Measurements from ENCODE around the gene GCNT1.

GCNT1 gene

DNA sequence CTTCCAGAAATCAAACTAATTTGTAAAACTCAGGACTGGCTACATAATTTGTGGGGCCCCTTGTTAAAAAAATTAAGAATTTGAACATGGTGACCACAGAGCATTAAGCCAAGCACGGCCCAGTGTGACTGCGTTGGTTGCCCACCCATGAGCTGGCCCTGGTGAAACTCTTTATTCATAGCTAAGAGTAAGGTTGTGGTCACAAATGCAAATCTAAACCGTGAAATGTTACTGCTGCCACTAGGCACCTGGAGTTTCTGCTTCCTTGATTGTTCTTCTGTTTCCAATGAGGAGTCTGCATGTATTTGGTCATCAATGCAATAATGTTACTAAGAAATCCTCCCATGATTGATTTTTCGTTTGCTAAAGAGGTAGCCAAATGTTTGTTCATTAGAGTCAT, 4.2 kb downstream of the GCNT1 start (continued):
- TF ChIP-seq PPARA (CRISPR knock-in tag; IDR thresholded peaks at IDR 0.05; ENCODE audit: borderline replicate concordance): no peak
- TF ChIP-seq, protein P1, sequence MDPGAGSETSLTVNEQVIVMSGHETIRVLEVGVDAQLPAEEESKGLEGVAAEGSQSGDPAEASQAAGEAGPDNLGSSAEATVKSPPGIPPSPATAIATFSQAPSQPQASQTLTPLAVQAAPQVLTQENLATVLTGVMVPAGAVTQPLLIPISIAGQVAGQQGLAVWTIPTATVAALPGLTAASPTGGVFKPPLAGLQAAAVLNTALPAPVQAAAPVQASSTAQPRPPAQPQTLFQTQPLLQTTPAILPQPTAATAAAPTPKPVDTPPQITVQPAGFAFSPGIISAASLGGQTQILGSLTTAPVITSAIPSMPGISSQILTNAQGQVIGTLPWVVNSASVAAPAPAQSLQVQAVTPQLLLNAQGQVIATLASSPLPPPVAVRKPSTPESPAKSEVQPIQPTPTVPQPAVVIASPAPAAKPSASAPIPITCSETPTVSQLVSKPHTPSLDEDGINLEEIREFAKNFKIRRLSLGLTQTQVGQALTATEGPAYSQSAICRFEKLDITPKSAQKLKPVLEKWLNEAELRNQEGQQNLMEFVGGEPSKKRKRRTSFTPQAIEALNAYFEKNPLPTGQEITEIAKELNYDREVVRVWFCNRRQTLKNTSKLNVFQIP (CRISPR knock-in tag; IDR thresholded peaks at IDR 0.05; ENCODE audit: borderline replicate concordance, low read depth): no peak
- no peak for TF ChIP-seq CSRNP3 (CRISPR knock-in tag; IDR thresholded peaks at IDR 0.05)
- TF ChIP-seq OSR1 (CRISPR knock-in tag; IDR thresholded peaks at IDR 0.05): no peak

- TF ChIP-seq ISL1 (CRISPR knock-in tag; IDR thresholded peaks at IDR 0.05): no peak
- no peak for TF ChIP-seq TCF4 (CRISPR knock-in tag; IDR thresholded peaks at IDR 0.05; ENCODE audit: borderline replicate concordance)
- no peak for TF ChIP-seq ZNF8 (CRISPR knock-in tag; IDR thresholded peaks at IDR 0.05)
- no peak for ATAC-seq
Observed at GRCh38 chr9:76464706-76465105, 5.7 kb downstream of the GCNT1 start.

- TF ChIP-seq ISL1 (CRISPR knock-in tag; IDR thresholded peaks at IDR 0.05) (no peak), ZNF70 (CRISPR knock-in tag; IDR thresholded peaks at IDR 0.05) (no peak), TSHZ2 (CRISPR knock-in tag; IDR thresholded peaks at IDR 0.05) (no peak)
- no peak for ATAC-seq
Observed at GRCh38 chr9:76465442-76466298, 6.7 kb downstream of the GCNT1 start.

- TF ChIP-seq CSRNP3 (CRISPR knock-in tag; IDR thresholded peaks at IDR 0.05): no peak
- TF ChIP-seq ZFP3 (CRISPR knock-in tag; IDR thresholded peaks at IDR 0.05): no peak
- no peak for TF ChIP-seq TOX (CRISPR knock-in tag; IDR thresholded peaks at IDR 0.05; ENCODE audit: borderline replicate concordance)
- no peak for TF ChIP-seq RARB (CRISPR knock-in tag; IDR thresholded peaks at IDR 0.05)
- no peak for TF ChIP-seq ZNF565 (CRISPR knock-in tag; conservative IDR thresholded peaks at IDR 0.05; ENCODE audit: low read depth)
- no peak for TF ChIP-seq ESRRG (CRISPR knock-in tag; IDR thresholded peaks at IDR 0.05)
- TF ChIP-seq TCF4 (CRISPR knock-in tag; IDR thresholded peaks at IDR 0.05; ENCODE audit: borderline replicate concordance): no peak
- no peak for TF ChIP-seq OSR1 (CRISPR knock-in tag; IDR thresholded peaks at IDR 0.05)
- TF ChIP-seq BACH2 (CRISPR knock-in tag; IDR thresholded peaks at IDR 0.05; ENCODE audit: borderline replicate concordance): no peak
- TF ChIP-seq ZFP30 (CRISPR knock-in tag; IDR thresholded peaks at IDR 0.05): no peak
- no peak for TF ChIP-seq PPARA (CRISPR knock-in tag; IDR thresholded peaks at IDR 0.05; ENCODE audit: borderline replicate concordance)
Observed at GRCh38 chr9:76466299-76466605, 7.3 kb downstream of the GCNT1 start.

GRCh38 chr9:76474419-76474818, 15.4 kb downstream of the GCNT1 start:
- no peak for ATAC-seq
- no peak for TF ChIP-seq ZFP3 (CRISPR knock-in tag; IDR thresholded peaks at IDR 0.05)
- TF ChIP-seq CREB5 (CRISPR knock-in tag; IDR thresholded peaks at IDR 0.05; ENCODE audit: low read depth): no peak
- TF ChIP-seq ZNF8 (CRISPR knock-in tag; IDR thresholded peaks at IDR 0.05): no peak
- no peak for TF ChIP-seq TCF4 (CRISPR knock-in tag; IDR thresholded peaks at IDR 0.05; ENCODE audit: borderline replicate concordance)
- no peak for TF ChIP-seq ISL1 (CRISPR knock-in tag; IDR thresholded peaks at IDR 0.05)
- TF ChIP-seq BACH2 (CRISPR knock-in tag; IDR thresholded peaks at IDR 0.05; ENCODE audit: borderline replicate concordance): no peak
- TF ChIP-seq TOX (CRISPR knock-in tag; IDR thresholded peaks at IDR 0.05; ENCODE audit: borderline replicate concordance): no peak
- TF ChIP-seq, protein P2, sequence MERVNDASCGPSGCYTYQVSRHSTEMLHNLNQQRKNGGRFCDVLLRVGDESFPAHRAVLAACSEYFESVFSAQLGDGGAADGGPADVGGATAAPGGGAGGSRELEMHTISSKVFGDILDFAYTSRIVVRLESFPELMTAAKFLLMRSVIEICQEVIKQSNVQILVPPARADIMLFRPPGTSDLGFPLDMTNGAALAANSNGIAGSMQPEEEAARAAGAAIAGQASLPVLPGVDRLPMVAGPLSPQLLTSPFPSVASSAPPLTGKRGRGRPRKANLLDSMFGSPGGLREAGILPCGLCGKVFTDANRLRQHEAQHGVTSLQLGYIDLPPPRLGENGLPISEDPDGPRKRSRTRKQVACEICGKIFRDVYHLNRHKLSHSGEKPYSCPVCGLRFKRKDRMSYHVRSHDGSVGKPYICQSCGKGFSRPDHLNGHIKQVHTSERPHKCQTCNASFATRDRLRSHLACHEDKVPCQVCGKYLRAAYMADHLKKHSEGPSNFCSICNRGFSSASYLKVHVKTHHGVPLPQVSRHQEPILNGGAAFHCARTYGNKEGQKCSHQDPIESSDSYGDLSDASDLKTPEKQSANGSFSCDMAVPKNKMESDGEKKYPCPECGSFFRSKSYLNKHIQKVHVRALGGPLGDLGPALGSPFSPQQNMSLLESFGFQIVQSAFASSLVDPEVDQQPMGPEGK (CRISPR knock-in tag; IDR thresholded peaks at IDR 0.05; ENCODE audit: borderline replicate concordance): no peak
- TF ChIP-seq ZC3H10 (CRISPR knock-in tag; IDR thresholded peaks at IDR 0.05): no peak
- TF ChIP-seq ZNF70 (CRISPR knock-in tag; IDR thresholded peaks at IDR 0.05): no peak
- TF ChIP-seq RARB (CRISPR knock-in tag; IDR thresholded peaks at IDR 0.05): no peak
- TF ChIP-seq PPARA (CRISPR knock-in tag; IDR thresholded peaks at IDR 0.05; ENCODE audit: borderline replicate concordance): no peak
- no peak for TF ChIP-seq ZFP30 (CRISPR knock-in tag; IDR thresholded peaks at IDR 0.05)
- TF ChIP-seq CSRNP3 (CRISPR knock-in tag; IDR thresholded peaks at IDR 0.05): no peak
- TF ChIP-seq CSDC2 (CRISPR knock-in tag; IDR thresholded peaks at IDR 0.05): no peak

More at GRCh38 chr9:76466299-76466605, 7.3 kb downstream of the GCNT1 start:
- no peak for ATAC-seq
